MG63 (cell line): Measurements from ENCODE around the gene USE1. TPM values are rescaled to one million over a fixed set of nuclear protein-coding genes. Genes with fewer than 3 reads are reported as not detected.
A peak's percentile ranks its signal among the peaks of the same experiment; 100 is the strongest.

Experiments
- DNase-seq: peaks from one replicate; pipeline ENCODE4 v3.0.0-alpha.2; 2020
- H3K27me3 ChIP-seq: fragments of 250-450 bp; sonication (Bioruptor Pico); 2 replicates; pipeline ENCODE4 v1.5.1; 2020; ENCODE audit warnings: mild to moderate bottlenecking, moderate library complexity
- H3K36me3 ChIP-seq: fragments of 250-450 bp; sonication (Bioruptor Pico); 2 replicates; pipeline ENCODE4 v1.5.1; 2020; ENCODE audit warnings: mild to moderate bottlenecking, moderate library complexity
- H3K4me3 ChIP-seq: fragments of 250-450 bp; sonication (Bioruptor Pico); 2 replicates; pipeline ENCODE4 v1.5.1; 2020; ENCODE audit warnings: mild to moderate bottlenecking, moderate library complexity
- H3K9me3 ChIP-seq: fragments of 250-450 bp; sonication (Bioruptor Pico); 2 replicates; pipeline ENCODE4 v1.5.1; 2020; ENCODE audit warnings: mild to moderate bottlenecking, moderate library complexity
- total RNA-seq: library from RNA; depleted of rRNA; stranded (reverse); fragments of >200 nt; shearing (Covaris generic); gene quantifications from 2 replicates; pipeline ENCODE4 v1.2.3, GENCODE V29; 2014; ENCODE audit warnings: low replicate concordance

USE1 gene
- total RNA-seq, 1 experiment from 2014 or later = 77.0 TPM

GRCh38 chr19:17197666-17198065 is 17.5 kb upstream of the USE1 start:
- no peak for DNase-seq
- Histone ChIP-seq H3K36me3 (peaks cover 67% of the 10 kb centered on the region), H3K9me3 (no peaks in the 10 kb centered on the region), H3K4me3 (no peak overlapping the region), H3K27me3 (no peaks in the 10 kb centered on the region)

GRCh38 chr19:17200408-17201079 is 14.6 kb upstream of the USE1 start:
- peaks cover 54% of the 10 kb centered on the region for H3K36me3 ChIP-seq
- no peaks in the 10 kb centered on the region for H3K27me3 ChIP-seq
- no peak for DNase-seq

GRCh38 chr19:17202249-17202648 is 12.9 kb upstream of the USE1 start:
- DNase-seq = no peak
- H3K9me3 ChIP-seq = no peaks in the 10 kb centered on the region
- H3K27me3 ChIP-seq = no peaks in the 10 kb centered on the region
- no peak overlapping the region for H3K4me3 ChIP-seq
- H3K36me3 ChIP-seq = peaks cover 65% of the 10 kb centered on the region

More at GRCh38 chr19:17200408-17201079, 14.6 kb upstream of the USE1 start:
- H3K4me3 ChIP-seq = no peak overlapping the region
- H3K9me3 ChIP-seq = no peaks in the 10 kb centered on the region

GRCh38 chr19:17202713-17203112 is 12.4 kb upstream of the USE1 start:
- no peak for DNase-seq
- Histone ChIP-seq H3K27me3 (no peaks in the 10 kb centered on the region), H3K9me3 (no peaks in the 10 kb centered on the region), H3K36me3 (peaks cover 62% of the 10 kb centered on the region), H3K4me3 (no peak overlapping the region)

GRCh38 chr19:17205237-17206140 is 9.7 kb upstream of the USE1 start:
- H3K4me3 ChIP-seq = no peak overlapping the region
- peaks cover 62% of the 10 kb centered on the region for H3K36me3 ChIP-seq
- DNase-seq = no peak
- no peaks in the 10 kb centered on the region for H3K27me3 ChIP-seq
- no peaks in the 10 kb centered on the region for H3K9me3 ChIP-seq

- peaks cover 52% of the 10 kb centered on the region for H3K36me3 ChIP-seq
- no peaks in the 10 kb centered on the region for H3K27me3 ChIP-seq
- no peak for DNase-seq
- no peak overlapping the region for H3K4me3 ChIP-seq
- H3K9me3 ChIP-seq = no peaks in the 10 kb centered on the region
These were observed 8.2 kb upstream of the USE1 start for GRCh38 chr19:17206736-17207581.

- DNase-seq = peak; percentile 68
- H3K4me3 ChIP-seq = no peak overlapping the region
- no peaks in the 10 kb centered on the region for H3K9me3 ChIP-seq
- H3K36me3 ChIP-seq = peaks cover 48% of the 10 kb centered on the region
- no peaks in the 10 kb centered on the region for H3K27me3 ChIP-seq
These were observed 5.8 kb upstream of the USE1 start for GRCh38 chr19:17209126-17210036.

- Histone ChIP-seq H3K9me3 (no peaks in the 10 kb centered on the region), H3K36me3 (peaks cover 48% of the 10 kb centered on the region), H3K4me3 (no peak overlapping the region), H3K27me3 (no peaks in the 10 kb centered on the region)
- DNase-seq = no peak
These were observed 4.9 kb upstream of the USE1 start for GRCh38 chr19:17210296-17210695.

- H3K27me3 ChIP-seq = no peaks in the 10 kb centered on the region
- H3K36me3 ChIP-seq = peaks cover 51% of the 10 kb centered on the region
- DNase-seq = no peak
- H3K9me3 ChIP-seq = no peaks in the 10 kb centered on the region
- H3K4me3 ChIP-seq = no peak overlapping the region
These were observed 3.4 kb upstream of the USE1 start for GRCh38 chr19:17211547-17212446.

- no peak overlapping the region for H3K4me3 ChIP-seq
- H3K9me3 ChIP-seq = no peaks in the 10 kb centered on the region
- no peak for DNase-seq
- peaks cover 59% of the 10 kb centered on the region for H3K36me3 ChIP-seq
- no peaks in the 10 kb centered on the region for H3K27me3 ChIP-seq
These were observed 1.8 kb upstream of the USE1 start for GRCh38 chr19:17213334-17213733.

GRCh38 chr19:17214508-17215126 is 540 bp upstream of the USE1 start:
- Histone ChIP-seq H3K36me3 (peaks cover 56% of the 10 kb centered on the region), H3K27me3 (no peaks in the 10 kb centered on the region), H3K4me3 (peak overlapping the region; percentile 83), H3K9me3 (no peaks in the 10 kb centered on the region)
- no peak for DNase-seq

GRCh38 chr19:17216058-17216670 is 1.0 kb downstream of the USE1 start:
- Histone ChIP-seq H3K9me3 (no peaks in the 10 kb centered on the region), H3K36me3 (peaks cover 49% of the 10 kb centered on the region), H3K4me3 (peak overlapping the region; percentile 83), H3K27me3 (no peaks in the 10 kb centered on the region)
- no peak for DNase-seq

- H3K27me3 ChIP-seq = no peaks in the 10 kb centered on the region
- H3K4me3 ChIP-seq = no peak overlapping the region
- H3K36me3 ChIP-seq = peaks cover 39% of the 10 kb centered on the region
- no peak for DNase-seq
- H3K9me3 ChIP-seq = no peaks in the 10 kb centered on the region
These were observed 4.1 kb downstream of the USE1 start for GRCh38 chr19:17219286-17219685.

- Histone ChIP-seq H3K36me3 (peaks cover 34% of the 10 kb centered on the region), H3K27me3 (no peaks in the 10 kb centered on the region), H3K9me3 (no peaks in the 10 kb centered on the region), H3K4me3 (no peak overlapping the region)
- peak; percentile 70 for DNase-seq
These were observed 5.1 kb downstream of the USE1 start for GRCh38 chr19:17220207-17220758.
